CD4-positive, alpha-beta T cell treated with Interferon alpha-2 for 1 hour (primary cell): Measurements from ENCODE around the gene P3H3.

Source experiments
- DNase-seq, 2 donors: peaks; one replicate each; pipeline ENCODE4 v3.0.0-alpha.2; 2020 to 2022

Gene P3H3

GRCh38 chr12:6809056-6809455, 19.2 kb upstream of the P3H3 start:
- no peak for DNase-seq

GRCh38 chr12:6810758-6811157, 17.4 kb upstream of the P3H3 start:
- no peak for DNase-seq

- DNase-seq, result no peak
Observed at GRCh38 chr12:6813363-6813762, 14.8 kb upstream of the P3H3 start.

GRCh38 chr12:6816598-6816997, 11.6 kb upstream of the P3H3 start:
- no peak for DNase-seq

GRCh38 chr12:6817098-6817497, 11.1 kb upstream of the P3H3 start:
- no peak for DNase-seq

- DNase-seq, result no peak
Observed at GRCh38 chr12:6817662-6818157, 10.5 kb upstream of the P3H3 start.

- no peak for DNase-seq
Observed at GRCh38 chr12:6818222-6818621, 10.0 kb upstream of the P3H3 start.

GRCh38 chr12:6818645-6819044, 9.6 kb upstream of the P3H3 start:
- no peak for DNase-seq

GRCh38 chr12:6819106-6820030, 8.8 kb upstream of the P3H3 start:
- no peak for DNase-seq

- DNase-seq, result no peak
Observed at GRCh38 chr12:6820166-6820565, 8.0 kb upstream of the P3H3 start.

GRCh38 chr12:6821591-6822425, 6.4 kb upstream of the P3H3 start, which contains the start of gene GPR162:
TSS of gene GPR162 (plus strand) at chr12:6821821. CDS start at chr12:6823899, 2,078 bp downstream.
- DNase-seq, result no peak

GRCh38 chr12:6822426-6823135, 5.6 kb upstream of the P3H3 start:
- no peak for DNase-seq

GRCh38 chr12:6823182-6824084, 4.8 kb upstream of the P3H3 start:
- no peak for DNase-seq

- DNase-seq, result no peak
Observed at GRCh38 chr12:6824085-6824775, 4.0 kb upstream of the P3H3 start.

GRCh38 chr12:6824901-6825381, 3.3 kb upstream of the P3H3 start:
- no peak for DNase-seq

- peak; percentile 73 to 84 for DNase-seq
Observed at GRCh38 chr12:6825398-6826124, 2.6 kb upstream of the P3H3 start.

GRCh38 chr12:6826125-6826733, 2.0 kb upstream of the P3H3 start:
- DNase-seq, result no peak

- no peak for DNase-seq
Observed at GRCh38 chr12:6826734-6827436, 1.3 kb upstream of the P3H3 start.

- peak; percentile 21 to 41 for DNase-seq
Observed at GRCh38 chr12:6827437-6827911, 733 bp upstream of the P3H3 start.
